IPS-11a (cell line): ENCODE measurements around the gene HDAC2.
"Not testable (repeated sequence)": the region's sequence is repeated elsewhere in the genome, so short reads cannot be mapped to it uniquely, and the experiment has no call there.

Experiments used
- H3K4me3 ChIP-seq: one replicate; pipeline ENCODE4 v1.5.1; 2013; ENCODE audit warnings: low read depth, low read length, control low read depth

The HDAC2 gene

DNA sequence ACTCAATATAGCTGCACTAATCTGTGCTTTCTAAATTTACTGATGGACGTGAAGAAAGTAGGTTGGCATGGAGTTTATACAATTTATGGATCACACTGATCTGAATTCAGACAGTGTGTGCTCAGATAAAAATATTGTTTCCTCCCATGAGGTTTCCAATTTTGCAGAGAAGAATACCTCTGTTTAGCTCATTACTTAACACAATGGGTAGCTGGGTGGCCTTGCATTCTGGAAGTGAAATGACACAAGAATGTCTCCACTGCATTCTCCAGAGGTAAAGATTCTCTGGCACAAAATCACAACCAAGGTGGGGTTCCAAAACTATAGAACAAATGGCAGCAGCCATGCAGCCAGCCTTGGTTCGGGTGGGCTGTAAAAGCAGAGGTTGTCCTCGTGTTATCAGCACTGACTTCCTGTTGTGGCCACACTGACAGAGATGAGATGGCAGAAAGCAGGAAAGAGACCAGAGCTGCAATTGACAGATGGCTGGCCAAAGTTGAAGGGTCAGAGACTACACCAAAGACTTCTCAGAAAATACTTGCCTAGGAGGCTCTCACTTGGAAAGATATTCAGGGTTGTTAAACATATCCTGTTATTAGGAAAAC lies 50.2 kb downstream of the HDAC2 start:
- no peak overlapping the region for H3K4me3 ChIP-seq

- H3K4me3 ChIP-seq, result not testable (repeated sequence)
These were observed 60.7 kb downstream of the HDAC2 start for GRCh38 chr6:113910285-113910684.

DNA sequence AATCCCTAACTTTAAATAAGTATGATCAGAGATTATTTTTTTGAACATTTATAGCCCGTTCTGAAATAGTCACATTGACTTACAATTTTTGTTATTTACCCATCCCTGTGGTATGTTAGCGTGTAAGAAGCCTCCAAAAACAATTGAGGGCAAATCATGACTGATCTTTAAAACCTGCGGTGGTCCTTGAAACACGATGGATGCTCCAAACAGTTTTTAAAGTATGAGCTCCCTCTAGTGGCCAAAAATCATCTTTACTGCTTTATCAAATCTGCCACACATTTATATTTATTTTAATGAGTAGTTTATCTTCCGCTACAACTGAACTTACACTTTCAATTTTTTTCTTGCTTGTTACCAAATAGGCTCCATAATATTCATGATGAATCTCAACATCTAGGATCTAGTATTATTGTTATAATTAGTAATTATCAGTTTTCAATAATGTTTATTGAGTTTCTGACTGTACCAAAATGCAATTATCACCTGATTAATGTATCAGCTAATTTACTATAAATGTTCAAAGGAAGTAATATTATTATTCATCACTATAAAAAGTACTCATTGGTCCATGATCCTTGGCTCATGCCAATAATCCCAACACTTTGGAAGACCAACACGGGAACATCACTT lies 61.6 kb downstream of the HDAC2 start:
- no peak overlapping the region for H3K4me3 ChIP-seq

GRCh38 chr6:113908801-113909200 lies 62.1 kb downstream of the HDAC2 start:
- no peak overlapping the region for H3K4me3 ChIP-seq

- H3K4me3 ChIP-seq, result no peak overlapping the region
These were observed 63.7 kb downstream of the HDAC2 start for GRCh38 chr6:113907102-113907815.

- H3K4me3 ChIP-seq, result no peak overlapping the region
These were observed 67.2 kb downstream of the HDAC2 start for GRCh38 chr6:113903666-113904330.

- H3K4me3 ChIP-seq, result no peak overlapping the region
These were observed 69.5 kb downstream of the HDAC2 start for GRCh38 chr6:113901482-113901881.

DNA sequence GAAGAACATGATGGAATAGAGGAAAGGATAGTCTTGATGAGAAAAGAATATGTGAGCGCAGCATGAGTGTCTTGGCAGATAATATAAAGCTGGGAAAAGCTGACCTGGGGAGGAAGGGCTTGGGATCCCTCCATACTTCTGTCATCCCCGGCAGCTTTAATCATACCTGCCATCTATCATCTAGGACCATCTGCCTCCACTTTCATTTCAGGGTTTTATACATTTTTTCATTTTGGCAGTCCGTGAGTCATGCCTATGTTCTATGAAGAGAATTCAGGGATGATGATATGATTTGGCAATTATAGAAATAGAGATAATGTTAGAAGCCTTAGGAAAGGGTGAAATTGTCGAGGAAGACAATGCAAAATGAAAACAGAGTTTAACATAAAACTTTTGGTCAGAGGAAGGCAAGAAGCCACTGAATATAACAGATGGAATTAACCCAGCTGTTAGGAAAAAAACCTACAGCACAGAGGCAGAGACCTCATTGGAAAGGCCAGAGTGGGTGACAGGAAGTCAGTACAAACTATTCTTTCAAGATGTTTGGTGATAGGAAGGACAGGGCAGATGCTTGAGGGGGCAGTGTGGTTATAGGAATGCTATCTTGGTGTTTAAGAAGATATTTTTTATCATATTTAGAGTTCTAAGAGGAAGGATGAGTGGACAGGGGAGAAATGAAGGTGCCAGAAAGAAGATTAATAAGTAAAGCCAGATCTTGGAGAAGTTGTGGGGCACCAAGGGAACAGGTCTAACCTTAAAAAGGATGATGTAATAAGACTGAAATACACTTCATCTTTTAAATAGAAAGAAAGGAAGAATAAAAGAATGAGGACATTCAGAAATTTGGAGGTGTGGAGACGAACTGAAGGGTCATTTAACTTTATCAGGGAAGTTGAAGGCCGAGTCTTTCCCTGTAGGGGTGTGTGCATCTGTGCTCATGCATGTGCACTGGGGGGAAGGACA lies 76.0 kb downstream of the HDAC2 start:
- H3K4me3 ChIP-seq, result no peak overlapping the region

- no peak overlapping the region for H3K4me3 ChIP-seq
These were observed 77.1 kb downstream of the HDAC2 start for GRCh38 chr6:113893866-113894265.

DNA sequence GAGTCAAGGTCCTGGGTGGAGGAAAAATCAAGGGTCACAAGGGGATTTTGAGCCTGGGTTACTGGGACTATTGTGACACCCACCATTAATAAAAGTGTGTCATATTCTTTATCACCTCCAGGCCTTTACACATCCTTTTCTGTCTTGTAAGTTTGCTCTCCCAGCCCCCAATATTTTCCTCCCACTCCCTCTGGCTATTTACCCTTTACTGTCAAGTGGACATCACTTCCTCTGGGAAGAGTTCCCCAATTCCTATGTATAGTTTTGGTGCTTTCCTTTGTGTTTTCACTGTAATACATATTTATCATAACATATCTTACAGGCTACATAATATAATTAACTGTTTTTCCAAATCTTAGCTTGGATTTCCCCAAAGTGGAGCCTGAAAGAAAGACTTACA lies 77.5 kb downstream of the HDAC2 start:
- H3K4me3 ChIP-seq, result no peak overlapping the region

DNA sequence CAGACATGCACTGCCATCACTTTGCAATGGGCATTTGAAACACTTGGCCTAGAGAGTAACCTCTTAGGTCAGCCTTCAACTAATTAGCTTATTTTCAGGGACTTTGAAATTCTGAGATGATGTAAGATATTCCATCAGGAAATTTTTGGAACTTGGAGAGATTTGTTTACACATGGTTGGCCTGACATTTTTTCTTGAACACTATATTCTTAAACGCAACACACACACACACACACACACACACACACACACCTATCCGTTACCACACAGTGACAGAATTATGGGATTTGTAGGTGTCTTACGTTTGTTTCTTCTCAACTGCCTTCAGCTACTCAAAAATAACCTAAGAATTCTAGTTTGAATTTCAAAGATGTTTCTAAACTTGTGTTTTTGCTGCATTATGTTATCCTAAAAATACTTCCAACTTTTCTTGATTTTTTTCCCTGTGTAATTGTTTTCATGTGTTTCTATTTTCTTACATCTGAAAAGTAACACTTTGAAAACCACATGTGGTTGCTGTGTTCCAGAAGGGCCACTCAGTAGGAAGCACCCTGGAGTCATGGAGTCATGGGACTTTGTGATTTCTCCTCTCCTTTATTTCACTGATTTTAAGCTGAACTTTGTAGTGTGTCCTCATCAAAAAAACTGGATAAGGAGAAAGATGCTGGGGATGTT lies 81.9 kb downstream of the HDAC2 start:
- no peak overlapping the region for H3K4me3 ChIP-seq

DNA sequence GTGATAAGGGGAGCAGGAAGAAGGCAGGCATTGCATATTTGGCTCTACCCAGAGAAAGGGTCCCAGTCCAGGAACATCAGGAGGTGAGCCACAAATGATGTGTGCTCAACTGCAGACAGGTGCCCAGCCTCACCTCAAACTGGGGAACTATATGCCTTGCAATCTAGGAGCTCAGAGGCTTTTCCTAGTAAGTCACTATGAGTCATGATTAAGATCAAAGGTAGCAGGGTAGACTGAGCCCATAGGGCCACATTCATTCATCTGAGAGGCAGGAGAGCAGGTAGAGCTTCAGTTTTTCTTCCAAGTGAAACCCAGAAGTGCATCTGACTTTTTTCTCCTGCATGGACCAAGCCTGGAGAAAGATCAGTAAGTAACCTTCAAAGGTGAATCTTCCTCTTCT lies 82.5 kb downstream of the HDAC2 start:
- H3K4me3 ChIP-seq, result no peak overlapping the region

DNA sequence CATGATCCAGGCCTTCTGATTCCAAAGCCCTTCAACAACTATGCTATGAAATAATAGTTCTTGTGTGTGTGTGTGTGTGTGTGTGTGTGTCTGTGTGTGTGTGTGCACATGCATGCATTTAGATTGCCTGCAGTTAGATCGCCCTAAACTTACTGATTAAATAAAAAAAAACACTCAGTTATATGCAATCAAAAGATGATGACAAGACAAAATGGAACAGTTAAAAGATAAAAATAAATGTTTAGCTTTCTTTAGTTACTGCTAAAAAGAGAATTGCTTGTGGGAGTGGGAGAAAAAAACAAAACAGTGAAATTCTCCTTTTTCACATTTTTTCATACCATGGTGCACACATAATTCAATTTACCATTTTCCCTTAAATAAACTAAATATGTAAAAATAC lies 84.4 kb downstream of the HDAC2 start:
- H3K4me3 ChIP-seq, result no peak overlapping the region

DNA sequence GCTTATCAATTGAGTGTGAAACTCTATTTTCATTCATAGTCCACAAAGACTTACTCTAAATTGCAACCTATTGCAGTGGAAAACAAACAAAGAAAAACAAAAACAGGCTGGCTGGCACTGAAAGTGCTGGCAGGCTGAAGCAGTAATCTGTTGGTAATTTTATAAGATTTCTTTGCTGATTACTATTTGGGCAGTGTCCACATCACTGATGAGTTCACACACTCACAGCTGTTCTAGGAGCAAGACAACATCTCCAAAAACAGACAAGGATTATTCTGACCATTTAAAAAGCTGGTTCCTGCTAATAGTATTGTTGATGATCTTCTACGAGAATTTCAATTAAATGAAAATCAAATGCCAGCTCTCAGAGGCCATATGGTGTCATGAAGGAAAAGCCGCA lies 86.9 kb downstream of the HDAC2 start:
- no peak overlapping the region for H3K4me3 ChIP-seq
